ENCODE results near the gene GARIN1A.
"Not testable (repeated sequence)": the region's sequence is repeated elsewhere in the genome, so short reads cannot be mapped to it uniquely, and the experiment has no call there.

Gene GARIN1A

DNA sequence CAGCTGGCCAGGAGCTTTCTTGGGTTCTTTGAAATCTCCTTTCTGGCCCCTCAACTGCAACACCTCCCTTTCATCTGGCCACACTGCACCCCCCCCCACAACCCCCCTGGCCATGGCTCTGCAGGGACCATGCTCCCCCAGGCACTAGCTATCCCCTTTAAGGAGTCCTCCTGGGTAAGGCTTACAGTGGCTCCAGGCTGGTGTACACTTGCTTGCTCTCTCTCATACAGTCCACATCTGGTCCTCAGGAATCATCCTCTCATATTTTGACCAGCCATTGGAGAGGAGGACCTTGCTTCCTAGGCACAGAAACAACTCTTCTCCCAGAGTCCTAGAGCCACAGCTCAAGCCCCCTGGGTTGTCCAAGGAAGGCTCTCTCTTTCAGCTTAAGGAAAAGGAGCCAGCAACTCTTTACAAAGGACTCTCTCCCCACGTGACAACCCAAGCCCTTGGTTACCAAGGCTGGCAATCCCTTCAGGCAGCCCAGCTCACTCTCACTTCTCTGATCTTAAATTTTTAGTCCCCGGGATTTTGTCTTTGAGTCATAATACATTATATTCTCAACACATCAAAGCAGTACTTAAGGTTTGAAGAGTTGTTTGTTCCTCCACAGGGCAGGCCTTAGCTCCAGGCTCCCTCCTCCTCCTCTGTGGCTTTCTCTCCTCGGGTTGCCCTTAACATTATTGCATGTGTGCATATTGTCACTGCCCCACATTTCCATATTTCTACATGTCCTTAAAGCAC is 9.9 kb downstream of the GARIN1A start:
- no peak for DNase-seq (ENCODE audit: low read depth in 1 of 2, low spot score in 1 of 2)

DNA sequence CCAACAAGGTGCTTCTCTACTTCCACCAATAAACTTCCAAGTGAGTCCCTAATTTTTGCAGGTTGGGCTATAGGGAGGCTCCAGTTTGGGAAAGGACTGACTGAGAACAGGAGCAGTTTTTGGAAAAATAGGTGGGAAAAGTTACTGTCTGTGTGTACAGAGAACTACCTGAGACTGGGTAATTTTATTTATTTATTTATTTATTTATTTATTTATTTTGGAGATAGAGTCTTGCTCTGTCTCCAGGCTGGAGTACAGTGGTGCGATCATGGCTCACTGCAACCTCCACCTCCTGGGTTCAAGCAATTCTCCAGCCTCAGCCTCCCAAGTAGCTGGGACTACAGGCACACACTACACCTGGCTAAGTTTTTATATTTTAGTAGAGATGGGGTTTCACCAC is 11.2 kb downstream of the GARIN1A start:
- DNase-seq (ENCODE audit: low read depth in 1 of 2, low spot score in 1 of 2): not testable (repeated sequence)

DNA sequence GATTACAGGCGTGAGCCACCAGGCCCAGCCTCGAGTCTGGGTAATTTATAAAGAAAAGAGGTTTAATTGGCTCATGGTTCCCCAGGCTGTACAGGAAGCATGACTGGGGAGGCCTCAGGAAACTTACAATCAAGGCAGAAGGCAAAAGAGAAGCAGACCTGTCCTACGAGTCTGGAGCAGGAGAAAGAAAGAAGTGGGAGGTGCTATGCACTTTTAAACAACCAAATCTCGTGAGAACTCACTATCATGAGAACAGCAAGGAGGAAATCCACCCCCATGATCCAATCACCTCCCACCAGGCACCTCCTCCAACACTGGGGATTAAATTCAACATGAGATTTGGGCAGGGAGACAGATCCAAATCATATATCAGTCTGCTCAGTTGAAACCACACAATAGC is 11.6 kb downstream of the GARIN1A start:
- not testable (repeated sequence) for DNase-seq (ENCODE audit: low read depth in 1 of 2, low spot score in 1 of 2)

DNA sequence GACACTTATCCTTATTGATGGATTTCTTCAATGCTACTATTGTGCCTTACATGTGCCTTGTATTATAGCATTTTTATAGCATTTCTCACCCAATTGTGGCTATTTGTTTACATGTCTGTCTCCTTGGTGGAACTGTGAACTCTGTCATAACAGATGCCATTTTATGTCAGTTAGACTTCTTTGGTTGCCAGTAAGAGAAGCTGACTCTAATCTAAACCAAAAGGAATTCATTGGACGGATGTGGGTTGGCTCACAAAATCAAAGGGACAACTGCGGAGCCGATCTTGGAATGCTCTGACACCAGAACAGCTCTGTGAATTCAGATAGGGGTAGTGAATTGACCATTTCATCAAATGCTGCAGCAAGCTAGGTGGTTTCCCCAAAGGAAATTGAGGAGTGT is 15.0 kb downstream of the GARIN1A start:
- no peak for DNase-seq (ENCODE audit: low read depth in 1 of 2, low spot score in 1 of 2)

DNA sequence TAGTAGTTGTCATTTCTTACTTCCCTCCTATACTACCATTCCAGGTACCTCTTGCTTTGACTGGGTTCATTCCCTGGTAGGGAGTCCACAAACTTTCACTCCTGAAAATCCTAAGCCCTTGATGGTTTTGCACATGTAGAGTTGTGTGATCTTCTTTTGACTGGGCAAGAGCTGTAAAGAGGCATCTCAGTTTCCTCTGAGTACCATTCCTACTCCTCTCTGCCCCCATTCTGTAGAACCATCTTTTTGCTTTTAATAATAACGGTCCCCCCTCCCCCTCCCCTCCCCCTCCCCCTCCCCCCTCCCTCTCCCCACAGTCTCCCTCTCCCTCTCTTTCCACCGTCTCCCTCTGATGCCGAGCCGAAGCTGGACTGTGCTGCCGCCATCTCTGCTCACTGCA is 16.4 kb downstream of the GARIN1A start:
- DNase-seq (ENCODE audit: low read depth in 1 of 2, low spot score in 1 of 2): no peak

DNA sequence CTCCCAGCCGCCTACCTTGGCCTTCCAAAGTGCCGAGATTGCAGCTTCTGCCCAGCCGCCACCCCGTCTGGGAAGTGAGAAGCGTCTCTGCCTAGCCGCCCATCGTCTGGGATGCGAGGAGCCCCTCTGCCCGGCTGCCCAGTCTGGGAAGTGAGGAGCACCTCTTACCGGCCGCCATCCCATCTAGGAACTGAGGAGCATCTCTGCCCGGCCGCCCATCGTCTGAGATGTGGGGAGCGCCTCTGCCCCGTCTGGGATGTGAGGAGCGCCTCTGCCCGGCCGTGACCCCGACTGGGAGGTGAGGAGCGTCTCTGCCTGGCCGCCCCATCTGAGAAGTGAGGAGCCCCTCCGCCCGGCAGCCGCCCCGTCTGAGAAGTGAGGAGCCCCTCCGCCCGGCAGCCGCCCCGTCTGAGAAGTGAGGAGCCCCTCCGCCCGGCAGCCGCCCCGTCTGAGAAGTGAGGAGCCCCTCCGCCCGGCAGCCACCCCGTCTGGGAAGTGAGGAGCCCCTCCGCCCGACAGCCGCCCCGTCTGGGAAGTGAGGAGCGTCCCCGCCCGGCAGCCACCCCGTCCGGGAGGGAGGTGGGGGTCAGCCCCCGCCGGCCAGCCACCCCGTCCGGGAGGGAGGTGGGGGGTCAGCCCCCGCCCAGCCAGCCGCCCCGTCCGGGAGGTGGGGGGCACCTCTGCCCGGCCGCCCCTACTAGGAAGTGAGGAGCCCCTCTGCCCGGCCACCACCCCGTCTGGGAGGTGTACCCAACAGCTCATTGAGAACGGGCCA is 17.3 kb downstream of the GARIN1A start:
- not testable (repeated sequence) for DNase-seq (ENCODE audit: low read depth in 1 of 2, low spot score in 1 of 2)

DNA sequence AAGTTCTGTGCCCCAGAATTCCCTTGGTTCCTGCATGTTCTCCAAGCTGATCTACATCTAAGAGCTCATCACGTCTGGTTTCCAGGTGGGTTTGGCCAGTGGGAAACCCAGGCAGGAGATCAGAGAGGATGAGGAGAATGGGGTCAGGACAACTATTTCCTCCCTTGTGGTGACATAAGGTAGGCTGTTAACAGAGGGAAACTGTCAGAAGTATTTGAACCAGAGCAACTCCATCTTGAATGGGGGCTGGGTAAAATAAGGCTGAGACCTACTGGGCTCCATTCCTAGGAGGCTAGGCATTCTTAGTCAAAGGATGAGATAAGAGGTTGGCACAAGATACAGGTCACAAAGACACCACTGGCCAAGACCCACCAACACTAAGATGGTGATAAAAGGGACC is 19.1 kb downstream of the GARIN1A start:
- no peak for DNase-seq (ENCODE audit: low read depth in 1 of 2, low spot score in 1 of 2)

DNA sequence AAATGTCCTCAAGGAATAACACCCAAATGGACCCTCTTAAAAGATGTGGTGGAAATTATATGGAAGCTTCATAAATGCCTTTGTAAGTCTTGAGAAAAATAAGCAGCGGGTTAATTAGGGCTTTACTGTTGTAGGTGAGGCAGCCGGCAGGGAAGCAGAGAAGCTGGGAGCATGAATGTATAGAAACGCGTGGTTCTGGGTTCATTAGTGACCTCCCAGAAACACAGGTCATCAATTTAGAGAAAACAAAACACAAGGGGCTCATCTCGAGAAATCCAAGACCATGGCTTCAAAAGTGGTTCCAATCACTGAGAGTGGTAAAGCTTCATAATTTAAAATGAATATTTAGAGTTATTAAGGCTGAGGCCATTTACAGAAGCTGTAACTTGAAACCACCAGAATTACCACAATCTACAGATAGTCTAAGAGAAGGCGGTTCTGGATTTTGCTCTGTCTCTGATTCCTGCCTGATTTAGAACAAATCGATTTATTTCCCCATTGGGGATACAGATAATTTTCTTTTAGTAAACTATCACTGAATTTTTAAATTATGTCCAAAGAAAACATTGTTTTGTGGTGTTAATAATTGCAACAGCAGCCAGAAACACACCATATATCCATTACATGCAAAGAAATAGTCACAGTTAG is 20.7 kb downstream of the GARIN1A start:
- no peak for DNase-seq (ENCODE audit: low read depth in 1 of 2, low spot score in 1 of 2)

DNA sequence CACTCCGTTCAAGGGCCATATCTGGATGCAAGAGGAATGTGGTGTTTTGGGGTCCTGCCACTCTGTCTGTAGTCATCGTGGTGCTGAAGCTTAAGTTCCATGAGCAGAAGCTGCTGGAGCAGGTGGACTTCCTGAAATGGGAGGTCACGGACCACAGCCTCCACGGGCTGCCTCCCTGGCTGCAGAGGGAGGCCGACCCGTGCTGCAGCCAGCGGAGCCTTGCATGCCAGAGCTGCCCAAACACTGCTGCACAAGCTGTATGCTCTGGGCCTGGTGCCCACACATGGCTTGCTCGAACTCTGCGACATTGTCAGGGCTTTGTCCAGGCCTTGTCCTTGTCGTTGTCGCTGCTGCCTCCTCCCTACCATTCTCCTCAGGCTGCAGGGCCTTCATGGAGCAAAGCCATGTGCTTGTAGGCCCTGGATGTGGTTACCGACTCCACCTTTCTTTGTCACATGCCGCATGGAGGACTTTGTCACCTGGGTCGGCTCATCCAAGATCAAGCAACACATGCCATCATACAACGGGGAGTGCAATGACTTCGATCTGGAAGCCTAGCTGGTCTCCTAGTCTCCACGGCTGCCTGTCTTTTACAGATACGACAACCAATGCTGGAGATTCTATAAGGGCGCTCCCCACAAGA is 21.4 kb downstream of the GARIN1A start:
- no peak for DNase-seq (ENCODE audit: low read depth in 1 of 2, low spot score in 1 of 2)

DNA sequence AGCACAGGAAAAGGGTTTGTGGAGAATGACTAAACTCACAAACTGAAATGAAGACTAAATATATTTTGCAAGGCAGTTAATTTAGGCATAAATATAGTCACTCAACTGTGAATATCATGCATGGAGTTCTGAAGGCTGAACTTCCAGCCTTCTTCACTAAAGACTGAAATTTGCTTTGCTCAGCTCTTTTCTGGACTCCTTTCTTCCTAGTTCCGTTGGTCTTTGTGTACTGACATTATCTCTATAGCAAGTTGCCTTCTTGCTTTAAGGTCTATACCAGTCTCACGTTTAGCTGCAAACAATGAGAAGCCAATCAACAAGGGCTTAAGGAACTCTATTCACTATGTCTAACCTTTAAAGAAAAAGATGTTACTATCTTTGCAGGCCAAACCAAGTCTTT is 22.6 kb downstream of the GARIN1A start:
- no peak for DNase-seq (ENCODE audit: low read depth in 1 of 2, low spot score in 1 of 2)

DNA sequence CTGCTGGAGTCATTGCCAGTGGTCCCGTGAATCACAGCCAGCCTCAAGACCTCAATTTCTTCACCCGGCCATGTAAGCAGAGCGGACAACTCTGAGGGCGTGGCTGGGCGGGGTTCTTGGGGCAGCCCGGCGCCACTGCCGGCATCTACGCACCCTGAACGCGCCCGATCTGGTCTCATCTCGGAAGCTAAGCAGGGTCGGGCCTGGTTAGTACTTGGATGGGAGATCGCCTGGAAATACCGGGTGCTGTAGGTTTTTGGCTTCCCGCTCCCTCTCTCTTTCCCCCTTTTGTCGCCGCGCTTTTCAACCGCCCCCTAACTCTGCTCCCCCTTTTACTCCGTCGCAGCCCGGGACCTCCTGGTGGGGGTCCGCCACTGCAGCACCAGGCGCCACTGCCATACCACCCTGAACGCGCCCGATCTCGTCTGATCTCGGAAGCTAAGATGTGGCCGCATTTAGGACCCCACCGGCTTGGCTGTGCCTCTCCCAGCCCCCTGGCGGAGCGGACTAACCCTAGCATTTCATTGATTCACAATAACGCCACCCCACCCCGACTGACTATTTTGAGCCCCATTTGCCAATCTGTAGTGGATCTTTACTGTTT is 25.3 kb downstream of the GARIN1A start:
- peak in 1 of 2 donors; percentile 21 for DNase-seq (ENCODE audit: low read depth in 1 of 2, low spot score in 1 of 2)

DNA sequence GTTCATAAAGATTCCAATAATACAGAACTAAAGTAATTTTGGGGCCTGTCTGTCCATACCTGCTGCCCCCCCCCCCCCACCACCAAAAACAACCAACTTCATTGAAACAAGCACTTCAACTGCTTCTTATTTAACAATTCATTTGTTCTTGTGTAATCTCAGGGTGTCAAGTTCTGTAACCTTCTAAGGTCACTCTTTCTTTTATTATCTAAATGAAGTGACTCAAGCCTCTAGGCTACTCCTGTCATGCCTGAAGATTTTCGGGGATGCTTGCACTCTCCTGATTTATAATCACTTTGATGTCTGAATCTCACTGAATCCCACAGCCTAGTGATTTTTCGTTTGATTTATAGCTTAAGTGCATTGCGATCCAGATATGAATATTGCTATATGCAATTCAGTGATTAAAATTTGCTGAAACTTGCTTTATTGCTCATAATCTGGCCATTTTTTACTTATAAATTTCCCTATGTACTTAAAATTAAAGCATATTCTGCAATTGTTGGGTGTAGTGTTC is 27.2 kb downstream of the GARIN1A start:
- no peak for DNase-seq (ENCODE audit: low read depth in 1 of 2, low spot score in 1 of 2)

DNA sequence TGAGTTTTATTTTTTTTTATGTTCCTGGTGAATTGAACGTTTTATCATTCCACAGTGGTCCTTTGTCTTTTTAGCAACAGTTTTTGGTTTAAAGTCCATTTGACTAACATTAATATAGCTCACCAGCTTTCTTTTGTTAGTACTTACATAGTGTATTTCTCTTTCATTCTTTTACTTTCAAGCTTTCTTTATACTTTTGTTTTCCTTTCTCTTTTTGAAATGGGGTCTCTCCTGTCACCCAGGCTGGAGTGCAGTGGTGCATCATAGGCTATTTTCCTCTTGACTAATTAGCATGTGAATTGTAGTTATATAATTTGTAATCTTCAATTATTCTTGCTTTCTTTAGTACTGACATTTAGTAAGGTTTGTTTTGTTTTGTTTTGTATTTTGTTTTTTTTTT is 27.8 kb downstream of the GARIN1A start:
- DNase-seq (ENCODE audit: low read depth in 1 of 2, low spot score in 1 of 2): no peak

DNA sequence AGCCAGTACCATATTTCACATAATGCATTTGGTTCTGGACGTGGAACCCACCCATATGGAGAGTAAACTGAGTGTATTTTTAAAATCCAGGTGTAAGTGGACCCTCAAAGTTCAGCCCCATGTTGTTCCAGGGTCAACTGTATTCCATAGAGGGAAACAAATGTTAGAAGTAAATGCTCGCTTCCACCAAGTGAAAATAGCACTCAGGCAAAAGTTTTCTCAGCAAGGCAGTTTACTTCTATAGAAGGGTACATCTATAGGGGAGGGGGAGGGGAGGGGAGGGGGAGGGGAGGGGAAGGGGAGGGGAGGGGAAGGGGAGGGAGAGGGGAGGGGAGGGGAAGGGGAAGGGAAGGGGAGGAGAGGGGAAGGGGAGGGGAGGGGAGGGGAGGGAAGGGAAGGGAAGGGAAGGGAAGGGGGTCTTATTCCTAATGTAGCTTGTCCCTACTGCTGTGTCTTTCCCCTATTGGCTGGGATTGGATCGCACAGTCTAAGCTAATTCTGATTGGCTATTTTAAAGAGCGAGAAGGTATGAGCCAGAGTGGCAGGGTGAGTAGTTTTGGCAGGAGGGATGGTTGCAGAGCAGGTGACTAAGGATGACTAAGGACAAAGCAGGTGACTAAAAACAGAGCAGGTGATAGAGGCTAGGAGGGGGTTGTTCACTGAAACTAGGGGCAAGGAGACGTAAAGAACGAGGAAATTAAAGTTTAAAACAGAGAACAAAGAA is 29.1 kb downstream of the GARIN1A start:
- DNase-seq (ENCODE audit: low read depth in 1 of 2, low spot score in 1 of 2): no peak

DNA sequence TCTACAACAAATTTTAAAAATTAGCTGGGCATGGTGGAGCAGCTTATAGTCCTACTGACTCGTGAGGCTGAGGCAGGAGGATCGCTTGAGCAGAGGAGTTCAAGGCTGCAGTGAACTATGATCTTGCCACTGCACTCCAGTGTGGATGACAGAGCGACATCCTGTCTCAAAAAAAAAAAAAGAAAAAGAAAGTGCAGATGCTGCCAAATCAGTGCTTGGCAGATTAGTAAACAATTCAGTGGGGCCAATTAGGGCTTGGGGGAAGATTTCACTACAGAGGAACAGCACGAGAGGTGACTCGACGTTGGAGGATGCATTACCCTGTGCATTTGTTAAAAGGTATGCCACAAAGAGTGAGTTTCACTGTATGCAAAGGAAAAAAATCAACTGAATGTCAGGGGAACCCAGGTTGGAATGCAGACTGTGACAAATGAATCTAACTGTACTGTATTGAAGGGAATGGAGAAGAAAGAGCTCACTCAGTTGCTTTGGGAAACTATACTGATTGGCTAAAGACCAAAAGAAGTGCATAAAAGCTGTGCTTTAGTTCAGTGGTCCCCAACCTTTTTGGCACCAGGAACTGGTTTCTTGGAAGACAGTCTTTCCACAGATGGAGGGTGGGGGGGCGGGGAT is 31.6 kb downstream of the GARIN1A start:
- no peak for DNase-seq (ENCODE audit: low read depth in 1 of 2, low spot score in 1 of 2)

DNA sequence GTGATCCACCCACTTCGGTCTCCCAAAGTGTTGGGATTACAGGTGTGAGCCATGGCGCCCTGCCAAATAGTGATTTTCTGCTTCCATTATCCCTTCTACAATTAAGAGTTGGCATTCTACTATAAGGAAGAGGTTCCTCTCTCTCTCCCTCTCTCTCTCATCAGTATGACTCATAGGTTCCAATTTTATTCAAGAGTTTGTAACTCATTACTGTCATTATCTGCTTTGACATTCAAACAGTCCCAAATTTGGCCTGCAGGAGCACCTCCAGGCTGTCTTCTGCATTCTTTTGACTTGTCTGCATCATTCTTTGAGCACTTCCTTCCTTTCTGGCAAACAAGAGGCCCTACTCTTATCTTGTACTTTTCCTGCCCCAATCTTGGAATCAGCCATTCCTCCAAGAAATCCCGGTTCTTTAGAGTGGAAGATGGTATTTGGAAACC is 33.8 kb downstream of the GARIN1A start:
- no peak for DNase-seq (ENCODE audit: low read depth in 1 of 2, low spot score in 1 of 2)

DNA sequence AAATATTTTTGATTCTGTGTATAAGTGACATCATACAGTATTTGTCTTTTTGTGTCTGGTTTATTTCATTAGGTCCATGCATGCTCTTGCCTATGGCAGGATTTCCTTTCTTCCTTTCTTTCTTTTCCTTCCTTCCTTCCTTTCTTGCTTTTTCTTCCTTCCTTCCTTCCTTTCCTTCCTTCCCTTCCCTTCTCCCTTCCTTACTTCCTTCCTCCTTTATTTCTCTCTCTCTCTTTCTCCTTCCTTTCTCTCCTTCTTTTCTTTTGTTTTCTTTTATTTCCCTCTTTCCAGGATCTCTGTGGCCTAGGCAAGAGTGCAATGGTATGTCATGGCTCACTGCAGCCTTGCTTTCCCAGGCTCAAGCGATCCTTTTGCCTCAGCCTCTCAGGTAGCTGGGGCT is 35.7 kb downstream of the GARIN1A start:
- DNase-seq (ENCODE audit: low read depth in 1 of 2, low spot score in 1 of 2): no peak

DNA sequence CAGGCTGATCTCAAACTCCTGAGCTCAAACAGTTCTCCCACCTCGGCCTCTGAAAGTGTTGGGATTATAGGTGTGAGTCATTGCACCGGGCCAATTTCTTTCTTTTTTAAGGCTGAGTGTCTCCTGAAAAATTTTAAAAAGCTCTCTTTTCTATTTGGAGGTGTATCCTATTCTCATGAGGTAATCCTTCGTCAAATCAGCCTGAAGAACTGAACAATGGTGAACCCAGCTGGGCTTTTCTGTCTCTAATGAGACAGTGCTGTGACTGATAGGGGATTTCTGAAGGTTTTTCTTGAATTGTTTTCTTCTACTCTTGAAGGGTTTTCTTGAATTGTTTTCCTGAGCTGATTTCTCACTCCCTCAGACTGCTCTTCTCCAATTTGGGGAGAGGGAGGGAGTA is 36.1 kb downstream of the GARIN1A start:
- DNase-seq (ENCODE audit: low read depth in 1 of 2, low spot score in 1 of 2): no peak

DNA sequence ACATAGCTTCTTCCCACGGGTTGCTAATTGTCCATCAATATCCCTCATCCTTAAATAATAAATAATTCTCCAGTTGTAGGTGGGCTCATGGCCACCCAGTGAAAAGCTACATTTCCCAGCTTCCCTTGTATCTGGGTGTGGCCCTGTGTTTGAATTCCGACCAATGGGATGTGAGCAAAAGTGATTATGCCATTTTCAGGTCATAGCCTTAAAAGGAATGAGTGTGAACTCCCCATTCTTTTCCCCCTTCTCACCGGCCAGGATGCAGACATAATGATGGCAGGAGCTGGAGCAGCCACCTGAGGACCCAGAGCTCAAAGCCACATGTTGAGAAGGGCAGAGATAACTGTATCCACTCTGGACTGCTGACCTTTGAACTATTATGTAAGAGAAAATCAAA is 36.7 kb downstream of the GARIN1A start:
- no peak for DNase-seq (ENCODE audit: low read depth in 1 of 2, low spot score in 1 of 2)

DNA sequence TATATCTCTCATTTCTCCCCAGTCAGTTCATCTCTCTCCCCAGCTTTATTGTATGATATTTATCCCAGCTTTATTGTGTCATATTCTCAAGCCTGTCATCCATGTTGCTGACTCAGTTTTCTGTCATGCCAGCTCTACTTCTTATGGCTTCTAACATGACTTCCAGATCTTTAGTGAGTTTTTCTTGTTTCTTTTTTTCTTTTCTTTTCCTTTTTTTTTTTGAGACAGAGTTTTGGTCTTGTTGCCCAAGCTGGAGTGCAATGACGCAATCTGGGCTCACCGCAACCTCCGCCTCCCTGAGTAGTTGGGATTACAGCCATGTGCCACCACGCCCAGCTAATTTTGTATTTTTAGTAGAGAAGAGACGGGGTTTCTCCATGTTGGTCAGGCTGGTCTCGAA is 38.4 kb downstream of the GARIN1A start:
- no peak for DNase-seq (ENCODE audit: low read depth in 1 of 2, low spot score in 1 of 2)

Data from activated CD4-positive, alpha-beta T cell treated with anti-CD3 and anti-CD28 coated beads, Interleukin-2, amount 50 U/mL, for 24 hours (primary cell).